Panc1 (cell line): ENCODE data around the gene GFER. TPM values are rescaled to one million over a fixed set of nuclear protein-coding genes. Genes with fewer than 3 reads are reported as not detected.

Source experiments
- ATAC-seq: fragments of 200-7000 bp; cut with Tn5 transposase; 2 replicates; pipeline ENCODE4 v1.9.1; 2020; ENCODE audit warnings: mild to moderate bottlenecking, moderate library complexity
- BruUV-seq: library from RNA; stranded (reverse); fragments of 400-500 nt; replicated peaks from 2 replicates; lab custom pipeline; 2021; lab: Mats Ljungman, UMichigan
- CTCF ChIA-PET: fragments of 300-600 bp; sonication (Branson Sonifier 250); formaldehyde crosslinking; loops from one replicate; lab custom pipeline; 2022; ENCODE audit warnings: antibody characterized with exemption; lab: Charles Lee
- POLR2A ChIA-PET: fragments of 300-600 bp; sonication (Branson Sonifier 250); formaldehyde crosslinking; loops from one replicate; lab custom pipeline; 2022; ENCODE audit warnings: antibody characterized with exemption; lab: Charles Lee
- DNase-seq: peaks from one replicate; pipeline ENCODE4 v3.0.0-alpha.2; 2010; ENCODE audit warnings: low read depth, low spot score
- H3K27ac ChIP-seq: 2 replicates; pipeline ENCODE4 v1.5.1; 2011; ENCODE audit warnings: mild to moderate bottlenecking, low read length, inconsistent platforms
- H3K27me3 ChIP-seq: fragments of 200-500 bp; sonication (Bioruptor generic); 2 replicates; pipeline ENCODE4 v1.6.0; 2014; ENCODE audit warnings: low read length, inconsistent platforms; ENCODE audit not compliant: control insufficient read depth, insufficient read depth
- H3K36me3 ChIP-seq: fragments of 200-500 bp; sonication (Bioruptor generic); 2 replicates; pipeline ENCODE4 v1.5.1; 2014; ENCODE audit warnings: inconsistent platforms, mild to moderate bottlenecking, low read length, moderate library complexity; ENCODE audit not compliant: control insufficient read depth, insufficient read depth
- H3K4me1 ChIP-seq: 2 replicates; pipeline ENCODE4 v1.5.1; 2011; ENCODE audit warnings: inconsistent platforms, mild to moderate bottlenecking, low read length, moderate library complexity; ENCODE audit not compliant: control insufficient read depth, insufficient read depth
- H3K4me3 ChIP-seq, 2 experiments: 2 replicates each; pipeline ENCODE4 v1.5.1; 2011 to 2012; ENCODE audit warnings: low read depth in 2 of 2, low read length in 2 of 2, mild to moderate bottlenecking in 2 of 2, inconsistent platforms in 1 of 2, moderate library complexity in 1 of 2
- H3K9me3 ChIP-seq: fragments of 200-500 bp; sonication (Bioruptor generic); 2 replicates; pipeline ENCODE4 v1.5.1; 2014; ENCODE audit warnings: low read depth, mild to moderate bottlenecking, inconsistent platforms, low read length, moderate library complexity; ENCODE audit not compliant: control insufficient read depth, insufficient read depth
- POLR2AphosphoS5 ChIP-seq: IDR thresholded peaks from 2 replicates; pipeline ENCODE4 v1.6.1; 2012; ENCODE audit warnings: mild to moderate bottlenecking, low read depth, low read length, moderate library complexity
- SIN3A ChIP-seq: IDR thresholded peaks from 2 replicates; pipeline ENCODE4 v1.6.1; 2012; ENCODE audit warnings: low read depth, mild to moderate bottlenecking, low read length, moderate library complexity, borderline replicate concordance; ENCODE audit not compliant: insufficient read depth
- TCF7L2 ChIP-seq: IDR thresholded peaks from 2 replicates; pipeline ENCODE4 v1.6.1; 2011; ENCODE audit warnings: mild to moderate bottlenecking, low read depth, low read length, inconsistent platforms
- in situ Hi-C: cut with HindIII; loops from 2 replicates; pipeline ENCODE4 v1.10.0; 2016; ENCODE audit warnings: low sequenced_read_pairs, low pct_unique_long_range_greater_than_20kb
- intact Hi-C: fragments of 100-400 bp; cut with micrococcal nuclease; formaldehyde crosslinking; loops from one replicate; pipeline ENCODE4 v1.10.0; 2022; ENCODE audit not compliant: unreplicated experiment
- total RNA-seq: library from RNA; stranded (reverse); gene quantifications from one replicate; pipeline ENCODE4 v1.2.1, GENCODE V29; 2021; ENCODE audit not compliant: unreplicated experiment
- TF ChIP-seq, protein P1 (sequence below), 2 experiments: IDR thresholded peaks; 2 replicates each; pipeline ENCODE4 v1.6.1; 2011 to 2012; ENCODE audit warnings: low read depth in 2 of 2, control low read depth in 1 of 2, low read length in 1 of 2, mild to moderate bottlenecking in 1 of 2, moderate library complexity in 1 of 2; ENCODE audit not compliant: insufficient read depth in 1 of 2
- TF ChIP-seq, protein P2 (sequence below): fragments of 450-650 bp; IDR thresholded peaks from 2 replicates; pipeline ENCODE4 v1.5.1; 2017; ENCODE audit warnings: mild to moderate bottlenecking

The GFER gene
- total RNA-seq, 1 experiment from 2014 or later: 49.2 TPM

DNA sequence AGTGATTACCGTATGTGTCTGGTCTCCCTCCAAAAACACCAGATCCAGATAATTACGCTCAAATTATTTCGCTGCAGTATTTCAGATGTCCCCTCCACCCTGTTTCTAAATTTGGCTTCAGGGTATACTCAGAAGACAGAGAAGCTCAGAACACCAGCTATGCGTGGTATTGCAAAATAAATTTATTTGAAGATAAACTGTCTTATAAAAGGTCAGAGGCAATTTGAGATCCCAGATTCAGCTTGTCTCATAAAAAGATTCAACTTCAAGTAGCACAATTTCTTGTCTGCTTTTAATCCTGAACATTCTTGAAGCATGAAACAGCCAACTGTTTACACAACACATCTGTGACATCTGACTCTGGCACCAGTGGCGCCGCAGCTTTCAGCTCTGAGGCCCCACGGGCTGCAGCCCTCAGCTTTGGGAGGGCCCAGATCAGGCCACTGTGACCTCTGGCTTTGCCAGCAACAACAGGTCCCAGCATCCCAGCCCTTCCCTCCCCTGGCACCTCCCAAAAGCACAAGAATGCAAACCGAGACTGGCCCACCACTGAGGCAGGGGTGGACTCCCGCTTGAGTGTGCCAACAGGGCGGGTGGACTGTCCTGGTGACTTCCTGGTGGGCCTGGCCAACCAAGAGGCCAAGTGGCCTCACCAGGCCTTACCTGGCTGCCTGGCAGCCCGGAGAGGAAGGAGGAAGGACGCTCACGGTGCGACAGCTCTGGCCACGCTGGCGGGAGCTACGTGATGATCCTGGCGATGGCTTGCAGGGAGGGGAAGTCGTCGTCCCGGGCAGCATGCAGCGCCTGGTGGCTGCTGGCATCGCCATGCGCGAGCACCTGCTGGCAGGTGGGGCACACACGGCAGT lies 13.7 kb downstream of the GFER start:
- TF ChIP-seq SIN3A (no peak), TCF7L2 (no peak), POLR2AphosphoS5 (no peak)
- TF ChIP-seq, protein P1, sequence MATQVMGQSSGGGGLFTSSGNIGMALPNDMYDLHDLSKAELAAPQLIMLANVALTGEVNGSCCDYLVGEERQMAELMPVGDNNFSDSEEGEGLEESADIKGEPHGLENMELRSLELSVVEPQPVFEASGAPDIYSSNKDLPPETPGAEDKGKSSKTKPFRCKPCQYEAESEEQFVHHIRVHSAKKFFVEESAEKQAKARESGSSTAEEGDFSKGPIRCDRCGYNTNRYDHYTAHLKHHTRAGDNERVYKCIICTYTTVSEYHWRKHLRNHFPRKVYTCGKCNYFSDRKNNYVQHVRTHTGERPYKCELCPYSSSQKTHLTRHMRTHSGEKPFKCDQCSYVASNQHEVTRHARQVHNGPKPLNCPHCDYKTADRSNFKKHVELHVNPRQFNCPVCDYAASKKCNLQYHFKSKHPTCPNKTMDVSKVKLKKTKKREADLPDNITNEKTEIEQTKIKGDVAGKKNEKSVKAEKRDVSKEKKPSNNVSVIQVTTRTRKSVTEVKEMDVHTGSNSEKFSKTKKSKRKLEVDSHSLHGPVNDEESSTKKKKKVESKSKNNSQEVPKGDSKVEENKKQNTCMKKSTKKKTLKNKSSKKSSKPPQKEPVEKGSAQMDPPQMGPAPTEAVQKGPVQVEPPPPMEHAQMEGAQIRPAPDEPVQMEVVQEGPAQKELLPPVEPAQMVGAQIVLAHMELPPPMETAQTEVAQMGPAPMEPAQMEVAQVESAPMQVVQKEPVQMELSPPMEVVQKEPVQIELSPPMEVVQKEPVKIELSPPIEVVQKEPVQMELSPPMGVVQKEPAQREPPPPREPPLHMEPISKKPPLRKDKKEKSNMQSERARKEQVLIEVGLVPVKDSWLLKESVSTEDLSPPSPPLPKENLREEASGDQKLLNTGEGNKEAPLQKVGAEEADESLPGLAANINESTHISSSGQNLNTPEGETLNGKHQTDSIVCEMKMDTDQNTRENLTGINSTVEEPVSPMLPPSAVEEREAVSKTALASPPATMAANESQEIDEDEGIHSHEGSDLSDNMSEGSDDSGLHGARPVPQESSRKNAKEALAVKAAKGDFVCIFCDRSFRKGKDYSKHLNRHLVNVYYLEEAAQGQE (IDR thresholded peaks at IDR 0.05; ENCODE audit: insufficient read depth in 1 of 2, low read depth in 2 of 2, low read length in 1 of 2): no peak
- TF ChIP-seq, protein P2, sequence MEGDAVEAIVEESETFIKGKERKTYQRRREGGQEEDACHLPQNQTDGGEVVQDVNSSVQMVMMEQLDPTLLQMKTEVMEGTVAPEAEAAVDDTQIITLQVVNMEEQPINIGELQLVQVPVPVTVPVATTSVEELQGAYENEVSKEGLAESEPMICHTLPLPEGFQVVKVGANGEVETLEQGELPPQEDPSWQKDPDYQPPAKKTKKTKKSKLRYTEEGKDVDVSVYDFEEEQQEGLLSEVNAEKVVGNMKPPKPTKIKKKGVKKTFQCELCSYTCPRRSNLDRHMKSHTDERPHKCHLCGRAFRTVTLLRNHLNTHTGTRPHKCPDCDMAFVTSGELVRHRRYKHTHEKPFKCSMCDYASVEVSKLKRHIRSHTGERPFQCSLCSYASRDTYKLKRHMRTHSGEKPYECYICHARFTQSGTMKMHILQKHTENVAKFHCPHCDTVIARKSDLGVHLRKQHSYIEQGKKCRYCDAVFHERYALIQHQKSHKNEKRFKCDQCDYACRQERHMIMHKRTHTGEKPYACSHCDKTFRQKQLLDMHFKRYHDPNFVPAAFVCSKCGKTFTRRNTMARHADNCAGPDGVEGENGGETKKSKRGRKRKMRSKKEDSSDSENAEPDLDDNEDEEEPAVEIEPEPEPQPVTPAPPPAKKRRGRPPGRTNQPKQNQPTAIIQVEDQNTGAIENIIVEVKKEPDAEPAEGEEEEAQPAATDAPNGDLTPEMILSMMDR: no peak
- Histone ChIP-seq H3K4me3 (no peak overlapping the region), H3K36me3 (peaks cover 6% of the 10 kb centered on the region; the same call in 1 of the 2 replicates), H3K9me3 (no peaks in the 10 kb centered on the region), H3K27me3 (no peaks in the 10 kb centered on the region), H3K4me1 (no peaks in the 10 kb centered on the region; the same call in 1 of the 2 replicates), H3K27ac (no peak overlapping the region)
- ATAC-seq (no peak), DNase-seq (no peak)
- intact Hi-C loops: no loop called here
- CTCF ChIA-PET: no interaction called here
- BruUV-seq: TSS peak; percentile 61
- POLR2A ChIA-PET: no interaction called here
- in situ Hi-C loops: no loop called here

DNA sequence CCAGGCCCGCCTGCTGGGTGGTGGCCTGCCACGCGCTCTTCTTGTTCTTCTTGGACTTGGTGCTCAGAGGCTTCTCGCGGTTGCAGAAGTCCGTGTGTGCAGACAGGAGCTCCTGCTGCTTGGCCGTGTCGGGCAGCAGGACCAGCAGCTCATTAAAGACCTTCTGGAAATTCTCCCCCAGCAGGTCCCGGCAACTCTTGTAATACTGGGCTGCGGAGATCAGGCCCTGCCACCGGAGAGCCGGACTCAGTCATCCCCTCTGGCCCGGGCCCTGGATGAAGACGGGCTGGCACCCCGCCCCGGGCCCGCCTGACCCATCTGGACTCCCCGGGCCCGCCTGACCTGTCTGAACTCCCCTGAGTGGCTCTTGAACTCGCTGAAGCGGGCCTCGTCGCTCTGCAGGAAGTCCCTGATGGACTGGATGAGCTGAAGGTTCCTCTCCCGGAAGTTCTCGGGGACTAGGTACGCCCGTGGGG lies 14.4 kb downstream of the GFER start:
- Histone ChIP-seq H3K36me3 (peaks cover 6% of the 10 kb centered on the region; the same call in 1 of the 2 replicates), H3K4me3 (no peak overlapping the region), H3K4me1 (no peaks in the 10 kb centered on the region; the same call in 1 of the 2 replicates), H3K9me3 (no peaks in the 10 kb centered on the region), H3K27ac (no peak overlapping the region), H3K27me3 (no peaks in the 10 kb centered on the region)
- intact Hi-C loops (no loop called here), in situ Hi-C loops (no loop called here)
- DNase-seq: no peak
- CTCF ChIA-PET: no interaction called here
- ATAC-seq: no peak
- BruUV-seq: no TSS peak
- POLR2A ChIA-PET: no interaction called here
- TF ChIP-seq, protein P2: no peak
- TF ChIP-seq SIN3A (no peak), TCF7L2 (no peak), POLR2AphosphoS5 (no peak)
- TF ChIP-seq, protein P1 (IDR thresholded peaks at IDR 0.05; ENCODE audit: insufficient read depth in 1 of 2, low read depth in 2 of 2, low read length in 1 of 2): no peak
